ENCODE measurements around the gene NTNG2. TPM values are rescaled to one million over a fixed set of nuclear protein-coding genes. Genes with fewer than 3 reads are reported as not detected.

NTNG2 gene
- total RNA-seq, 1 donor from 2014 or later, result 1.0 TPM

GRCh38 chr9:132224645-132225044 is 62.8 kb downstream of the NTNG2 start:
- no peak overlapping the region for H3K4me2 ChIP-seq
- no peaks in the 10 kb centered on the region for H4K20me1 ChIP-seq (ENCODE audit: low read depth)
- no peak overlapping the region for H2AFZ ChIP-seq (replicated peaks)
- no peak overlapping the region for H3K27ac Mint-ChIP-seq
- no peaks in the 10 kb centered on the region for H3K36me3 Mint-ChIP-seq
- no peaks in the 10 kb centered on the region for H3K36me3 ChIP-seq
- no peak overlapping the region for H3K9ac ChIP-seq
- TF ChIP-seq EZH2 (IDR thresholded peaks at IDR 0.05) (no peak), CTCF (IDR thresholded peaks at IDR 0.05) (no peak), EZH2phosphoT487 (IDR thresholded peaks at IDR 0.05) (no peak)
- peaks cover 17% of the 10 kb centered on the region for H3K27me3 Mint-ChIP-seq (ENCODE audit: insufficient read depth, low read depth)
- H3K27ac ChIP-seq, result no peak overlapping the region
- H3F3A ChIP-seq (ENCODE audit: low read depth), result no peaks in the 10 kb centered on the region
- H3K27me3 ChIP-seq, result no peaks in the 10 kb centered on the region
- no peak overlapping the region for H3K4me3 Mint-ChIP-seq
- no peak for DNase-seq (ENCODE audit: low spot score)
- no peak overlapping the region for H3K4me3 ChIP-seq
- no peaks in the 10 kb centered on the region for H3K9me3 ChIP-seq (ENCODE audit: low read depth)
- H3K4me1 ChIP-seq, result no peaks in the 10 kb centered on the region
- no peaks in the 10 kb centered on the region for H3K79me2 ChIP-seq (ENCODE audit: low read depth)
- H3K9me3 Mint-ChIP-seq, result no peaks in the 10 kb centered on the region
- peaks cover 7% of the 10 kb centered on the region for H3K4me1 Mint-ChIP-seq

- Mint-ChIP-seq H3K4me3 (no peak overlapping the region), H3K9me3 (no peaks in the 10 kb centered on the region), H3K36me3 (no peaks in the 10 kb centered on the region), H3K27me3 (ENCODE audit: insufficient read depth, low read depth) (peaks cover 12% of the 10 kb centered on the region), H3K4me1 (peaks cover 7% of the 10 kb centered on the region), H3K27ac (no peak overlapping the region)
- H3K27me3 ChIP-seq, result no peaks in the 10 kb centered on the region
- no peak overlapping the region for H3K9ac ChIP-seq
- no peak overlapping the region for H2AFZ ChIP-seq (replicated peaks)
- H3K79me2 ChIP-seq (ENCODE audit: low read depth), result no peaks in the 10 kb centered on the region
- DNase-seq (ENCODE audit: low spot score), result no peak
- no peaks in the 10 kb centered on the region for H3F3A ChIP-seq (ENCODE audit: low read depth)
- no peaks in the 10 kb centered on the region for H3K4me1 ChIP-seq
- no peak overlapping the region for H3K4me2 ChIP-seq
- H4K20me1 ChIP-seq (ENCODE audit: low read depth), result no peaks in the 10 kb centered on the region
- H3K36me3 ChIP-seq, result no peaks in the 10 kb centered on the region
- TF ChIP-seq EZH2phosphoT487 (IDR thresholded peaks at IDR 0.05) (no peak), EZH2 (IDR thresholded peaks at IDR 0.05) (no peak), CTCF (IDR thresholded peaks at IDR 0.05) (no peak)
- no peak overlapping the region for H3K27ac ChIP-seq
- H3K9me3 ChIP-seq (ENCODE audit: low read depth), result no peaks in the 10 kb centered on the region
- no peak overlapping the region for H3K4me3 ChIP-seq
Measured at GRCh38 chr9:132226571-132227430, 64.9 kb downstream of the NTNG2 start.

GRCh38 chr9:132228062-132228461 is 66.2 kb downstream of the NTNG2 start:
- Mint-ChIP-seq H3K4me3 (no peak overlapping the region), H3K36me3 (no peaks in the 10 kb centered on the region), H3K27ac (no peak overlapping the region), H3K4me1 (peaks cover 9% of the 10 kb centered on the region), H3K27me3 (ENCODE audit: insufficient read depth, low read depth) (peaks cover 12% of the 10 kb centered on the region), H3K9me3 (no peaks in the 10 kb centered on the region)
- H4K20me1 ChIP-seq (ENCODE audit: low read depth), result no peaks in the 10 kb centered on the region
- H3F3A ChIP-seq (ENCODE audit: low read depth), result no peaks in the 10 kb centered on the region
- H3K4me1 ChIP-seq, result no peaks in the 10 kb centered on the region
- H2AFZ ChIP-seq (replicated peaks), result no peak overlapping the region
- H3K9me3 ChIP-seq (ENCODE audit: low read depth), result no peaks in the 10 kb centered on the region
- H3K79me2 ChIP-seq (ENCODE audit: low read depth), result no peaks in the 10 kb centered on the region
- no peak for DNase-seq (ENCODE audit: low spot score)
- no peak overlapping the region for H3K9ac ChIP-seq
- TF ChIP-seq CTCF (IDR thresholded peaks at IDR 0.05), result no peak
- H3K4me2 ChIP-seq, result no peak overlapping the region
- no peaks in the 10 kb centered on the region for H3K27me3 ChIP-seq
- no peak overlapping the region for H3K27ac ChIP-seq
- H3K4me3 ChIP-seq, result no peak overlapping the region
- H3K36me3 ChIP-seq, result no peaks in the 10 kb centered on the region
